ENCODE results near the gene RAB3B. TPM values are rescaled to one million over a fixed set of nuclear protein-coding genes. Genes with fewer than 3 reads are reported as not detected.

RAB3B gene
- total and polyA plus RNA-seq, 7 donors: under 0.01 to 0.04 TPM; not detected in 5

- Histone ChIP-seq H3K4me3 (no peak overlapping the region), H3K27me3 (ENCODE audit: insufficient read depth in 3 of 3, low read length in 2 of 3) (peaks cover 0 to 4% (median 2%) of the 10 kb centered on the region in 3 donors), H3K9me3 (no peaks in the 10 kb centered on the region), H3K27ac (no peak overlapping the region), H3K36me3 (ENCODE audit: insufficient read depth in 1 of 2, low read depth in 1 of 2) (no peaks in the 10 kb centered on the region), H3K4me1 (no peaks in the 10 kb centered on the region)
- DNase-seq: no peak
- TF ChIP-seq, protein P1, sequence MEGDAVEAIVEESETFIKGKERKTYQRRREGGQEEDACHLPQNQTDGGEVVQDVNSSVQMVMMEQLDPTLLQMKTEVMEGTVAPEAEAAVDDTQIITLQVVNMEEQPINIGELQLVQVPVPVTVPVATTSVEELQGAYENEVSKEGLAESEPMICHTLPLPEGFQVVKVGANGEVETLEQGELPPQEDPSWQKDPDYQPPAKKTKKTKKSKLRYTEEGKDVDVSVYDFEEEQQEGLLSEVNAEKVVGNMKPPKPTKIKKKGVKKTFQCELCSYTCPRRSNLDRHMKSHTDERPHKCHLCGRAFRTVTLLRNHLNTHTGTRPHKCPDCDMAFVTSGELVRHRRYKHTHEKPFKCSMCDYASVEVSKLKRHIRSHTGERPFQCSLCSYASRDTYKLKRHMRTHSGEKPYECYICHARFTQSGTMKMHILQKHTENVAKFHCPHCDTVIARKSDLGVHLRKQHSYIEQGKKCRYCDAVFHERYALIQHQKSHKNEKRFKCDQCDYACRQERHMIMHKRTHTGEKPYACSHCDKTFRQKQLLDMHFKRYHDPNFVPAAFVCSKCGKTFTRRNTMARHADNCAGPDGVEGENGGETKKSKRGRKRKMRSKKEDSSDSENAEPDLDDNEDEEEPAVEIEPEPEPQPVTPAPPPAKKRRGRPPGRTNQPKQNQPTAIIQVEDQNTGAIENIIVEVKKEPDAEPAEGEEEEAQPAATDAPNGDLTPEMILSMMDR (IDR thresholded peaks at IDR 0.05): no peak
- ATAC-seq: peak in 1 of 4 donors; percentile 55
- WGBS, 3 donors: 63 to 74% (median 66%) methylated on average over 4 of the region's 4 CpGs
- intact Hi-C loops (cut with DNase I): no loop called here
Observed at GRCh38 chr1:51955797-51956527, 34.5 kb downstream of the RAB3B start.

GRCh38 chr1:51954783-51955182, 35.7 kb downstream of the RAB3B start:
- Histone ChIP-seq H3K27ac (no peak overlapping the region), H3K27me3 (ENCODE audit: insufficient read depth in 3 of 3, low read length in 2 of 3) (no peaks in the 10 kb centered on the region), H3K4me3 (no peak overlapping the region), H3K9me3 (peaks cover 5% of the 10 kb centered on the region), H3K4me1 (no peaks in the 10 kb centered on the region), H3K36me3 (ENCODE audit: insufficient read depth in 1 of 2, low read depth in 1 of 2) (no peaks in the 10 kb centered on the region)
- 79 to 82% (median 81%) methylated on average over 7 of the region's 7 CpGs for WGBS, 3 donors
- TF ChIP-seq, protein P1 (IDR thresholded peaks at IDR 0.05): no peak
- intact Hi-C loops (cut with DNase I): no loop called here
- ATAC-seq: no peak
- no peak for DNase-seq

- H3K9me3 ChIP-seq: peaks cover 6% of the 10 kb centered on the region
- ATAC-seq: no peak
- H3K27ac ChIP-seq: no peak overlapping the region
- WGBS, 3 donors: 74 to 75% (median 74%) methylated on average over 1 of the region's 1 CpG
- intact Hi-C loops (cut with DNase I): no loop called here
- H3K4me3 ChIP-seq: no peak overlapping the region
- DNase-seq: no peak
- H3K36me3 ChIP-seq (ENCODE audit: insufficient read depth in 1 of 2, low read depth in 1 of 2): no peaks in the 10 kb centered on the region
- no peaks in the 10 kb centered on the region for H3K4me1 ChIP-seq
- no peaks in the 10 kb centered on the region for H3K27me3 ChIP-seq (ENCODE audit: insufficient read depth in 3 of 3, low read length in 2 of 3)
- TF ChIP-seq, protein P1 (IDR thresholded peaks at IDR 0.05): no peak
Observed at GRCh38 chr1:51953079-51953478, 37.4 kb downstream of the RAB3B start.

DNA sequence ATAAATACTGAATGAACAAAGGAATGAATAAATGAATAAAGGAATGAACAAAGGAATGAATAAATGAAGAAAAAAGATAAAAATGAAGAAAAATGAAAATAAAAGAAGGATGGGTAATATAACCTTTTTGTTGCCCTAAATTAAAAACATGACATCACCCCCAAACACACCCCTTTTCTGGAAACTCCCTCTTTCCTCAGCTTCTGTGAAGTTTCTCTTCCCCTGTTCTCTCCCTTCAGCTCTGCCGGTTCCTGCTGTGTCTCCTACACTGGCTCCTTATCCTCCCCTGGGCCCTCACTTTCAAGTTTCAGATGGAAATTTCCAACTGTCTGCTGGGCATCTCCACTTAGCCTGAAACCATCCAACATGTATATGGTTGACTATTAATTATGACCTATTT, 37.9 kb downstream of the RAB3B start:
- intact Hi-C loops (cut with DNase I): no loop called here
- H3K27me3 ChIP-seq (ENCODE audit: insufficient read depth in 3 of 3, low read length in 2 of 3): no peaks in the 10 kb centered on the region
- 8 to 44% (median 32%) methylated on average over 1 of the region's 1 CpG for WGBS, 3 donors
- no peaks in the 10 kb centered on the region for H3K36me3 ChIP-seq (ENCODE audit: insufficient read depth in 1 of 2, low read depth in 1 of 2)
- no peak overlapping the region for H3K27ac ChIP-seq
- H3K9me3 ChIP-seq: peaks cover 6% of the 10 kb centered on the region
- H3K4me1 ChIP-seq: no peaks in the 10 kb centered on the region
- no peak overlapping the region for H3K4me3 ChIP-seq
- DNase-seq (no peak), ATAC-seq (no peak)
- TF ChIP-seq, protein P1 (IDR thresholded peaks at IDR 0.05): no peak

GRCh38 chr1:51950701-51951100, 39.8 kb downstream of the RAB3B start:
- ATAC-seq (no peak), DNase-seq (no peak)
- Histone ChIP-seq H3K4me1 (no peaks in the 10 kb centered on the region), H3K27me3 (ENCODE audit: insufficient read depth in 3 of 3, low read length in 2 of 3) (no peaks in the 10 kb centered on the region), H3K36me3 (ENCODE audit: insufficient read depth in 1 of 2, low read depth in 1 of 2) (no peaks in the 10 kb centered on the region), H3K9me3 (peaks cover 6% of the 10 kb centered on the region), H3K27ac (no peak overlapping the region), H3K4me3 (no peak overlapping the region)
- TF ChIP-seq, protein P1 (IDR thresholded peaks at IDR 0.05): no peak
- 61 to 74% (median 70%) methylated on average over 4 of the region's 4 CpGs for WGBS, 3 donors
- intact Hi-C loops (cut with DNase I): no loop called here
